Measurements from ENCODE around the gene MRTFA.

GRCh38 chr22:40616578-40616977 is 19.9 kb downstream of the MRTFA start:
- no peak for TF ChIP-seq CTCF (IDR thresholded peaks at IDR 0.05)
- no peak for TF ChIP-seq POLR2A (IDR thresholded peaks at IDR 0.05)

All from uterus (tissue), 2 donors.